Endodermal cell (in vitro differentiated cells): ENCODE results near the gene SSH2. TPM values are rescaled to one million over a fixed set of nuclear protein-coding genes. Genes with fewer than 3 reads are reported as not detected.
"Not testable (repeated sequence)": the region's sequence is repeated elsewhere in the genome, so short reads cannot be mapped to it uniquely, and the experiment has no call there.

ENCODE experiments used
- DNase-seq: peaks from one replicate; pipeline ENCODE4 v3.0.0-alpha.2; 2017
- H3K27ac ChIP-seq: 2 replicates; pipeline ENCODE4 v1.5.1; 2013; ENCODE audit warnings: mild to moderate bottlenecking, low read depth, low read length, moderate library complexity
- H3K27me3 ChIP-seq: 2 replicates; pipeline ENCODE4 v1.6.1; 2013; ENCODE audit warnings: mild to moderate bottlenecking, low read length, moderate library complexity; ENCODE audit not compliant: insufficient read depth, control insufficient read depth, poor library complexity, severe bottlenecking
- H3K36me3 ChIP-seq: 2 replicates; pipeline ENCODE4 v1.7.0; 2013; ENCODE audit warnings: mild to moderate bottlenecking, low read length, moderate library complexity; ENCODE audit not compliant: control insufficient read depth, insufficient read depth
- H3K4me1 ChIP-seq: one replicate; pipeline ENCODE4 v1.7.0; 2013; ENCODE audit warnings: low read length; ENCODE audit not compliant: control insufficient read depth, insufficient read depth
- H3K4me3 ChIP-seq: 2 replicates; pipeline ENCODE4 v1.5.1; 2013; ENCODE audit warnings: mild to moderate bottlenecking, low read length, moderate library complexity
- H3K9ac ChIP-seq: 2 replicates; pipeline ENCODE4 v1.6.1; 2013; ENCODE audit warnings: mild to moderate bottlenecking, low read length, moderate library complexity; ENCODE audit not compliant: poor library complexity, severe bottlenecking; ENCODE audit errors: extremely low read depth
- H3K9me3 ChIP-seq: 2 replicates; pipeline ENCODE4 v1.6.1; 2013; ENCODE audit warnings: mild to moderate bottlenecking, low read length, moderate library complexity; ENCODE audit not compliant: control insufficient read depth
- H3K27ac Mint-ChIP-seq: 2 replicates; pipeline ENCODE4 v1.8.0; 2020; ENCODE audit warnings: mixed read lengths
- H3K27me3 Mint-ChIP-seq: 2 replicates; pipeline ENCODE4 v1.8.0; 2021; ENCODE audit warnings: mild to moderate bottlenecking, mixed read lengths; ENCODE audit not compliant: insufficient read depth
- H3K36me3 Mint-ChIP-seq: 2 replicates; pipeline ENCODE4 v1.8.0; 2020; ENCODE audit warnings: low read depth, mixed read lengths
- H3K4me1 Mint-ChIP-seq: 2 replicates; pipeline ENCODE4 v1.8.0; 2020; ENCODE audit warnings: mixed read lengths
- H3K4me3 Mint-ChIP-seq: 2 replicates; pipeline ENCODE4 v1.8.0; 2020; ENCODE audit warnings: mild to moderate bottlenecking, moderate library complexity, mixed read lengths
- H3K9me3 Mint-ChIP-seq: 2 replicates; pipeline ENCODE4 v1.8.0; 2020; ENCODE audit warnings: mild to moderate bottlenecking, mixed read lengths
- WGBS, 2 experiments: methylation state at CpG; one replicate each; pipeline versions ENCODE4 v1.1.5 to v1.1.7; 2013; ENCODE audit warnings: missing lambda C conversion rate in 2 of 2, mixed read lengths in 1 of 2; ENCODE audit not compliant: insufficient coverage in 1 of 2, insufficient read length in 1 of 2; 5-methylcytosine and 5-hydroxymethylcytosine counted together
- total RNA-seq, 2 donors: library from RNA; stranded (reverse); fragmentation: NEBNext Ultra II Directional in 1 of 2; extraction: Animal tissue kit (Norgen Biotek cat#: 25700) in 1 of 2; gene quantifications; 2 replicates in 1 of 2; 3 replicates in 1 of 2; pipeline ENCODE4 v1.2.1, GENCODE V29; 2021
- TF ChIP-seq, protein P1 (sequence below): fragments of 200-600 bp; sonication (generic); conservative IDR thresholded peaks from 2 replicates; pipeline ENCODE4 v1.5.0; 2021; ENCODE audit warnings: antibody characterized with exemption, mild to moderate bottlenecking

SSH2 gene
- total RNA-seq, 2 donors from 2014 or later = 11.3 to 13.5 TPM

DNA sequence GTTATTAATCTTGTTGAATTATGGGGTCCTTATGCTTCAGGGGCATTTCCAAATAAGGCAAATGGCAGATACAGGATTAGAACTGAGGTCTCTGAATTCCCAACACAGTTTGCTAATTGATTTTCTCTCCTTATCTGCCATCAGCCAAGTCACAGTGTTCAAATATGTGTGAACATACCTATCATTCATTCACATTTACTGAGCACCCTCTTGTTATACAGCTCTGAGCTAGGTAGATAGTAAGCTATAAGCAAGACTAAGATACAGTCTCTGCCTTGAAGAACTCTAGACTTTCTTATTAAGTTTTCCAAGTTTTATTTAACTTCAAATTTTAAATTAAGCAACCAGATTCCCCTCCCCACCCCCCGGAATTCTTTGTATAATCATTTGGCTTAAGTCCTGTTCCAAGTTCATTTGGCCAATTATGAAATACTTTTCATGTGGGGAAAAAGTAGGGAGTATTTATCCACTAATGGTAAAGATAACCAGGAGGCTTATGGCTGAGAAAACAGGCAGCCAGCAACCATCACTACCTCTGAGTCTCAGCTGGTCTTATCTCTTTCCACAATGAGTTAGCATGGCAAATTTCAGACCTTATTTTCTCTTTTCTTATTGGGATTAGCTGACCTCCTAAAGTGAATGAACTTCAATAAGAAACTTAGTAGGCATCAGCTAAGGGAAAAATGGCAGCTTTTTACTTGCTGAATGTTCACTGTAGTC is 275.9 kb downstream of the SSH2 start:
- no peak overlapping the region for H3K9ac ChIP-seq
- H3K27ac ChIP-seq = no peak overlapping the region
- Mint-ChIP-seq H3K27me3 (no peaks in the 10 kb centered on the region), H3K4me1 (peaks cover 1% of the 10 kb centered on the region), H3K4me3 (no peak overlapping the region), H3K9me3 (no peaks in the 10 kb centered on the region), H3K27ac (no peak overlapping the region), H3K36me3 (no peaks in the 10 kb centered on the region)
- no peaks in the 10 kb centered on the region for H3K36me3 ChIP-seq
- H3K9me3 ChIP-seq = no peaks in the 10 kb centered on the region
- H3K4me3 ChIP-seq = no peak overlapping the region
- no peak for DNase-seq
- WGBS, 2 experiments = 86% methylated on average over 1 of the region's 1 CpG; no CpG with 5 or more reads in 1 of the 2 experiments
- H3K4me1 ChIP-seq = no peaks in the 10 kb centered on the region
- TF ChIP-seq, protein P1, sequence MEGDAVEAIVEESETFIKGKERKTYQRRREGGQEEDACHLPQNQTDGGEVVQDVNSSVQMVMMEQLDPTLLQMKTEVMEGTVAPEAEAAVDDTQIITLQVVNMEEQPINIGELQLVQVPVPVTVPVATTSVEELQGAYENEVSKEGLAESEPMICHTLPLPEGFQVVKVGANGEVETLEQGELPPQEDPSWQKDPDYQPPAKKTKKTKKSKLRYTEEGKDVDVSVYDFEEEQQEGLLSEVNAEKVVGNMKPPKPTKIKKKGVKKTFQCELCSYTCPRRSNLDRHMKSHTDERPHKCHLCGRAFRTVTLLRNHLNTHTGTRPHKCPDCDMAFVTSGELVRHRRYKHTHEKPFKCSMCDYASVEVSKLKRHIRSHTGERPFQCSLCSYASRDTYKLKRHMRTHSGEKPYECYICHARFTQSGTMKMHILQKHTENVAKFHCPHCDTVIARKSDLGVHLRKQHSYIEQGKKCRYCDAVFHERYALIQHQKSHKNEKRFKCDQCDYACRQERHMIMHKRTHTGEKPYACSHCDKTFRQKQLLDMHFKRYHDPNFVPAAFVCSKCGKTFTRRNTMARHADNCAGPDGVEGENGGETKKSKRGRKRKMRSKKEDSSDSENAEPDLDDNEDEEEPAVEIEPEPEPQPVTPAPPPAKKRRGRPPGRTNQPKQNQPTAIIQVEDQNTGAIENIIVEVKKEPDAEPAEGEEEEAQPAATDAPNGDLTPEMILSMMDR = no peak
- no peaks in the 10 kb centered on the region for H3K27me3 ChIP-seq

DNA sequence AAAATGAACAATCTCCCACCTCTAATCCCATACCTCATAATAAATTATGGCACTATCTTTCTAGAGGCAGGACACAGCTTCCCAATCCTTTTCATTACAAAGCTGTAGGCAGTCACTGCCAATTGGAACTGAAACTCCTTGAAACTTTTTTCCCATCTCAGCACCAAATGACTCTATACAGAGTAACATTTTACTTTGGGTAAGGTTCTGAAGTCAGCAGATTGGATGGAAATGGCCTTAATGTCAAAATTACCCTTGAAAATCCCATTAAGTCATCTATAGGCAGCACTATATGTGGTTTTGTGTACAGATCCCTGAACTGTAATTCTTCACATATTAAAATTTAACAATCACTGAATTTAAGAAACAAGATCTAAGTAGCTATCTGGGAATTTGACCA is 277.1 kb downstream of the SSH2 start:
- Mint-ChIP-seq H3K4me1 (peaks cover 1% of the 10 kb centered on the region), H3K36me3 (no peaks in the 10 kb centered on the region), H3K4me3 (no peak overlapping the region), H3K27ac (no peak overlapping the region), H3K9me3 (no peaks in the 10 kb centered on the region), H3K27me3 (no peaks in the 10 kb centered on the region)
- Histone ChIP-seq H3K9ac (no peak overlapping the region), H3K36me3 (no peaks in the 10 kb centered on the region), H3K27ac (no peak overlapping the region), H3K4me3 (no peak overlapping the region), H3K4me1 (no peaks in the 10 kb centered on the region), H3K27me3 (no peaks in the 10 kb centered on the region), H3K9me3 (no peaks in the 10 kb centered on the region)
- DNase-seq = no peak
- TF ChIP-seq, protein P1 = no peak

DNA sequence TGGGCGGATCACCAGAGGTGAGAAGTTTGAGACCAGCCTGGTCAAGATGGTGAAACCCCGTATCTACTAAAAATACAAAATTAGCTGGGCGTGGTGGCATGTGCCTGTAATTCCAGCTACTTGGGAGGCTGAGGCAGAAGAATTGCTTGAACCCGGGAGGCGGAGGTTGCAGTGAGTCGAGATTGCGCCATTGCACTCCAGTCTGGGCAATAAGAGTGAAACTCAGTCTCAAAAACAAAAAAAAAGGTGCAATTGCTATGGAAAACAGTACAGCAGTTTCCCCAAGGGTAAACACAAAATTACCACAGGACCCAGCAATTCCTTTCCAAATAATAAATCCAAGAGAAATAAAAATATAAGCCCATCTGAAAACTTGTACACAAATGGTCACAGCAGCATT is 278.1 kb downstream of the SSH2 start:
- WGBS, 2 experiments = 92 to 95% methylated on average over 5 to 7 of the region's 7 CpGs
- not testable (repeated sequence) for H3K4me1 ChIP-seq, H3K9me3 Mint-ChIP-seq, H3K27me3 ChIP-seq, DNase-seq, H3K4me1 Mint-ChIP-seq, H3K36me3 ChIP-seq, H3K27me3 Mint-ChIP-seq, H3K4me3 ChIP-seq, H3K27ac Mint-ChIP-seq, H3K4me3 Mint-ChIP-seq, H3K9me3 ChIP-seq, H3K9ac ChIP-seq, H3K36me3 Mint-ChIP-seq, H3K27ac ChIP-seq

DNA sequence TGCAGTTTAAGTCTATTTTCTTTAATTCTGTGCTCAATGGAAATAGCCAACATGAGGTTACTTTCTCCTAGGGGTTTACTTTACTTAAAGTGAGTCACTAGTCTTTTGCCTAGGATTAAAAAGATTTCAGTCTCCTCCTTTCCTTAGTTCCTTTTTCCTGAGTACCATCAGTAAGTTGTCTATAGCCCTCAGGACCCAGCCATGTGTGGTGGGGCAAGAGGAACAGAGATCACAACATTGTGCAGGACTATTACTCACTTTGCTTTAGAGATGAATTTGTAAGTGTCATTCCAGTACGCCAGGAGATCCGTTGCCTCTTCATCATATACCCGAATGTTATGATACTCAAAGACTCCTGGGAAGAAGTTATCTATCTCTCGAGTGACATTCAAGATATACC is 279.6 kb downstream of the SSH2 start:
- TF ChIP-seq, protein P1 = no peak
- Histone ChIP-seq H3K9ac (no peak overlapping the region), H3K9me3 (no peaks in the 10 kb centered on the region), H3K27ac (no peak overlapping the region), H3K4me3 (no peak overlapping the region), H3K27me3 (no peaks in the 10 kb centered on the region), H3K36me3 (no peaks in the 10 kb centered on the region), H3K4me1 (no peaks in the 10 kb centered on the region)
- WGBS, 2 experiments = 90 to 100% methylated on average over 3 to 4 of the region's 4 CpGs
- H3K4me1 Mint-ChIP-seq = peaks cover 1% of the 10 kb centered on the region
- no peaks in the 10 kb centered on the region for H3K36me3 Mint-ChIP-seq
- H3K27ac Mint-ChIP-seq = no peak overlapping the region
- no peak for DNase-seq
- H3K4me3 Mint-ChIP-seq = no peak overlapping the region
- H3K9me3 Mint-ChIP-seq = no peaks in the 10 kb centered on the region
- H3K27me3 Mint-ChIP-seq = no peaks in the 10 kb centered on the region
